Stimulated activated CD4-positive, alpha-beta T cell treated with anti-CD3 and anti-CD28 coated beads, Interleukin-15, amount 100 ng/mL, for 1 hour (primary cell): ENCODE measurements around the gene TMTC2.

Source experiments
- DNase-seq, 2 donors: peaks; one replicate each; pipeline ENCODE4 v3.0.0-alpha.2; 2020; ENCODE audit warnings: low read depth in 1 of 2, low spot score in 1 of 2

TMTC2 gene

GRCh38 chr12:82686168-82687020 lies at the start of gene TMTC2:
TMTC2 (plus strand) TSS chr12:82686906.
- DNase-seq: peak; percentile 80 to 87

- no peak for DNase-seq
Observed at GRCh38 chr12:82638324-82638723, 48.4 kb upstream of the TMTC2 start.

DNA sequence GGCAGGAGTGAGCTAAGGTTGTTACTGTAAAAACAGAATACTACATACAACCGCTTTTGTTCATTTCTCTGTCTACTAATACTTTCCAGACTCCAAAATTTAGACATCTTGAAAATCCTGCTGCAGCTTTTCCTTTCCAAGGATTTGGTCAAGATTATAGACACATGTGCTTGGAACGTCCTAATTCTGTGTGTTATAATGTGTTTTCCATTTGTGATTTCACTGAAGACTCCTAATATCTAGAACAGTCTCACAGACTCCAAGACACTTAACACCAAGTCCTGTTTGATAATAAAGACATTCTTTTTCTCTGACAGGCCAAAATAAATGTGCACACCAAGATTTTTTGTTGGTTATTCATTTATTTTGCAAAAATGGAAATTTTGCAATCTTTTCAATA lies 41.8 kb upstream of the TMTC2 start:
- DNase-seq: no peak

DNA sequence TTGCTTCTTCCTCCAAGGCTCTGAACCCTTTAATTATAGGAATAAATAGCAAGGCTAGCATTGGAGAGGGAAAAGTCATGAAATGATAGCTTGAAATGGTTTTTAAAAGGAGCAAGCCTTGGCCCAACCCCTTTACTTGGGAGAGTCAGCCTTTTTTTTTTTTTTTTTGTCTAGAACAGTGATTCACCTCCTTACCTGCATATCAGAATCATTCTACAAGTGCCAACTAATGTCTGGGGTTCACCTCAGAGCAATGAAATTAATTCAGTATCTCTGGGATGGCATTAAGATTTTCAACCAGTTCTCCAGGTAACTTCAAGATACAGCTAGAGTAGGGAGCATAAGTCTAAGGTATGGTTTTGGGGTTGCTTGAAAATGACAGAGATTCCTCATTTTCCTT lies 41.3 kb upstream of the TMTC2 start:
- DNase-seq: no peak

GRCh38 chr12:82647853-82648252 lies 38.9 kb upstream of the TMTC2 start:
- no peak for DNase-seq

DNA sequence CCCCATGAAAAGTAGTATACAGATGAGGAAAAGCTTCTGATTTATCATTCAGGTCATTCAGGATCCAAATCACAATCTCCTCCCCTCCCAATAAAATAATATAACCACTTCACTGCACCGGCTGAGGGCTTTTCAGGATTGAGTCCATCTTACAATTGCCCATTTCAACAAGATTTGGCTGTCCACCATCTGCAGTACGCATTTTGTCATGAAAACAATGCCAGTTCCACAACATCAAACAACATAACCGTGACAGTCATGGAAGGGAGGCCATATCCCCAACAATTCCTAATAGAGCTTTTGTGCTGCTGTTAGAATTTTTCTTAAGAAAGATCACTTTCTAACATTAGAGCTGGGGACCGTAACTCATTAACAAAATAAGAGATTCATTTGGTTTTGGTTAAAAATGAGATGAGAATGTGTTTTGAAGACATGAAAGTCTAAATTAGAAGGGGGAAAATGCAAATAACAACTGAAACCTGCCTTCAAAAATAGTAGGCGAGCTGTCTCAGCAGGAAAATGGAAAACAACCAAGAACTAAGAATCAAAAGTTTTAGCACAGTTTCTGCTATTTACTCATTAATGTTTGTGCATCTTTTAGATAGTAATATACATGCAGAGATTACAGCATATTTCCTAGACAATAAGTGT lies 38.3 kb upstream of the TMTC2 start:
- no peak for DNase-seq

DNA sequence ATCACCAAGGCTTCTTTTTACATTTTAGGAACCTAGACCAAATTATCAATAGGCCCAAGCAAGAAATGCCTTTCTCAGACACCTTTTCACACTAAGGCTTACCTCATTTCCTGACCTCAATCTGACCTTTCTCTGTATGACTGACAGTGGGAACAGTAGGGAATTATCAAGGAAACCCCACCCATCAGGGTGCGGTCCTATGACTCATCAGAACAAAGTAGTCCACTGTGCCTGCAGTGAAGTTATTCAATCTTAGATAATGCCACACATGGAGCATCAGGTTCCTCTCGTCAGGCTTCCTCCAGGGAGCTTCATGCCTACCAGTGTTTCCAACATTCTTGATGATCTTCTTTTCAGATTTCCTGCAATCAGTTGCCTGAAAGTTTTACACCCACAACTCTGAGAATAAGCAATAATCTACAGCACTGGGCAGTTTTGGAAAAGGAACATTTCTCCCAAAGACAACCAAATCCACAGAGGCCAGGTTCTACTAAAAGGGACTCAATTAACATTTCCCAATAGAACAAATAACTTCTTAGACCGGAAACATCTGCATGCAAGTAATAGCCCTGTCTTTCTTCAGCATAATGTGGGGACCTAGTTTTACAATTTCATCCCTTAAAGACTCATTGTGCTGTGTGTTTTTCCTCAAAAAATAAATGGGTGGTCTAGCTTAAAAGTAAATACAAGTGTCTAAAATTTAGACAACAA lies 35.9 kb upstream of the TMTC2 start:
- no peak for DNase-seq

GRCh38 chr12:82651489-82651888 lies 35.2 kb upstream of the TMTC2 start:
- no peak for DNase-seq

DNA sequence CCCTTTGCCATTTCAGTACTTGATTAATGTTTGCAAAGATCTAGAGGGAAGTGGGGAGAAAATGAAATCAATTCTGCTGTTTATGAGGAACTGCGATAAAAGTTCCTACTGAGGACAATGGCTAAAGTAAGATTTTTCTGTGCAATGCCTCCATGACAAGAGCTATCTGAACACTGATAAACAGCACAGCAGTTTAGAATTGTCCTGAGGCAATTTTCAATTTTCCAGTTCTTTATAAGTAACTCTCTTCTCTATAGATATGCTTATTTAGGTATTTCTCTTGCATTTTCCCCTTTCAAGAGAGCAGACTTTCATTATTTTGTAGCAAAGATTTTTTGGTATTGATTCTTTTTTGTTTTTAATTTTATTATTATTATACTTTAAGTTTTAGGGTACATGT lies 34.6 kb upstream of the TMTC2 start:
- DNase-seq: no peak

DNA sequence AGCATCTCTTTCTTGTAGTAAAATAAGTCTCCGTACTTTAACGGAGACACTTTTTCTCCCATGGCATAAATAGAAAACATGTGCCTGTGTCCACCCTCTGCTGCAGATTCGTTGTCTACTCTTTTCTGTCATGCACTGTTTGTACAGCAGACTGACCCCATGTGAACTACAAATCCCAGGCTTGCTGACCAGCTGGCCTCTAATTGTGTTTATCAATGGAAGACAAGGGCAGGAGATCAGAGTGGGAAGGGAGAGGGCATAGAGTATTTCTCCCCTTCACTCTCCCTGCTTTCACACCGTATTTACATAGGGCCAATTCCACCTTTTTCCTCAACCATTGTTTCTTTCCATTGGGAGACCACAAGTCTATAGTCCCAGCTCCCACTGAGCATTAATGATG lies 31.0 kb upstream of the TMTC2 start:
- DNase-seq: no peak

DNA sequence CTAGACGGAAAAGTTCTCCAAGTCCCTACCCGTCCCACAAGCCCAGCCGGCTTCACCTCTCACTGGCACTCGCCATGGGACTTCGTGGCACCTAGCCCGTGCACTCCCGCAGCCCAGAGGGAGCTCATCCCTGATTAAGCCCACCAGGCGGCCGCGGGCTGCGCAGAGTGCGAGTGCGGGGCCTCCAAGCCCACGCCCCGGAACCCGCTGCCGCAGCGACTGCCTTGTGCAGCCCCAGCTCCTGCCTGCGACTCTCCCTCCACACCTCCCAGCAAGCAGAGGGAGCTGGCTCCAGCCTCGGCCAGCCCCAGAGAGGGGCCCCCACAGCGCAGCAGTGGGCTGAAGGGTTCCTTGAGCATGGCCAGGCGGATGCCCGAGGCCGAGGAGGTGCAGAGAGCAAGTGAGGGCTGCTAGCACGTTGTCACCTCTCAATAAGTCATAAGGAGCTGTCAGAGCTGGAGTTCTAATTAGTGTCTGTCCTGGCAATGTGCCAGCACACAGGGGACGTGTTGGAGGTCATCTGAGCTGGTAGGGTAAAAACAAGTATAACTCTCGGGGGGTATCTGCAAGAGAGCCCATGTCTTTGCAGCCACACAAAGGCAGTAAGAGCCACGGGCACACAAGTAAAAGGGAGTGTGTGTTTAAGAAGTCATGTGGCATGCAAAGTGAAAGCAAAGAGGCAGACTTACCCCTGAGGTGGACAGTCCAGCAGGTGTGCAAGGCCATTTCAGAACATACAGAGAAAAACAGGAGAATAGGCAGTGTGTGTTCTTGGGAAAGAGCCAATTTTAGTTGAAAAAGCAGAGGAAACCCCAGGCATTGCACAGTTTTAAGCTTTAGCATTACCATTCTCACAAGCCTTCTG lies 27.1 kb upstream of the TMTC2 start:
- DNase-seq: no peak

- DNase-seq: no peak
Observed at GRCh38 chr12:82660541-82661325, 26.0 kb upstream of the TMTC2 start.

- DNase-seq: no peak
Observed at GRCh38 chr12:82663893-82664292, 22.8 kb upstream of the TMTC2 start.

GRCh38 chr12:82665142-82665923 lies 21.4 kb upstream of the TMTC2 start:
- DNase-seq: no peak

- DNase-seq: no peak
Observed at GRCh38 chr12:82666830-82667229, 19.9 kb upstream of the TMTC2 start.

DNA sequence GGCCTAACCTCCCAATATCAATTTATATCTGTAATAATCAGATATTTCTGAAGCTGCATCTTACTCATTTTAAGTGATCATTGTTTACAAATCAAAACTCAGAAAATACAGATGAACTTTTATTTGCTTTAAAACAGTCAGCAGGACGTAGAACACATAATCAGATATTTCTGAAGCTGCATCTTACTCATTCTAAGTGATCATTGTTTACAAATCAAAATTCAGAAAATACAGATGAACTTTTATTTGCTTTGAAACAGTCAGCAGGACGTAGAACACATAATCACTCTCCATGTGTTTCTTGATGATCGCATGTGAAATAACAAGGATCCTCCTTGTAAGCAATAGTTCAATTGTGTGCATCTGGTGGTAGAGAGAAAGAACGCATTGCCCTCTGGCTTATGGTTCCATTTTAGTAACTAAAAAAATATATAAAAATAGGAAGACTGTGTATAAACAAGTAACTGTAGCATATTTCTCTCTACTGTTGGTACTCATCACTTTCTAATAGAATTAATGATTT lies 15.0 kb upstream of the TMTC2 start:
- no peak for DNase-seq

DNA sequence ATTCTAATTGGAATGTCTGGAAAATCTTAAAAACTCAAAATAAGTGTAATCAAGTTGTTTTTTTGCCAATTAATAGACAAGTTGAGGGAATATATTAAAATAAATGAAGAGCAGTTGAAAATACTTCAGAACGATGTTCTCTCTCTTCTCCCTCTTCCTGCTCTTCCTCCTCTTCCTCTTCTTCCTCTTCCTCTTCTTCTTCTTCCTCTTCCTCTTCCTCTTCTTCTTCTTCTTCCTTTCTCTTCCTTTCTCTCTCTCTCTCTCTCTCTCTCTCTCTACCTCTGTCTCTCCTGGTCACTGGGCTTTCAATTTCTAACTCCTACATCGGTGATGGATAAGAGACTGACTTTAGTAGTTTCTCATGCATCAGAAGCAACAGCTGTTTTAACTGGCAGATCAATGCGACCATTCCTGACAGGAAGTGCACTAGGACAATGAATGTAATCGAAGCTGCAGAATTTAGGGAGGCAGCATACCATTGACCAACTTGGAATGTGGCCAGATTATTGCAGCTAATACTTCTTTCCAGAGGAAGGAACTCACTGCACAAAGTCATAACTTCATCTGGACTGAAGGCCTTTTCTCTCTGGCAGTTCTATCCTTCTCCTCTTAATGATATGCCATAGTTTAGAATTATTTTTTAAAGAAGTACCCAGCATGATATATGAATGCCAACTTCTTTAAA lies 13.8 kb upstream of the TMTC2 start:
- DNase-seq: no peak

- no peak for DNase-seq
Observed at GRCh38 chr12:82673698-82674097, 13.0 kb upstream of the TMTC2 start.

DNA sequence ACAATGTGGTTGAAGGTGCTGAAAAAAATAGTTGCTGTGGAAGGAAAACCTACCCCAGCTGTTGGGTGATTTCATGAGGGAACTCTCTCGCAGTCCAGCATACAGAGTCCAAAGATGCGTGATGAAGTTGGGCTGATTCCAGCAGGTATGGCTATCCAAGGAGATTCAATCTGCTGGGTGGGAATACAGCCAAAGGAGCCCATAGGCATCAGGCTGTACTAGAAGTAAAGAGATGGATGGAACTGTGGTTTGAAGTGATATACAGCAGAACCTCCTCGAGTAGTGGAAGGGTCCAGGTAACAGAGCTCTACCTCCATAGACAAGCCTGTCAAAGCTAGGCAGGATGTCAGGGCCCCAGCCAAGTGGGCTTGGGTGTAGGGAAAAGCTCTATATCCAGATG lies 11.5 kb upstream of the TMTC2 start:
- no peak for DNase-seq
